ENCODE results near the gene AUH. TPM values are rescaled to one million over a fixed set of nuclear protein-coding genes. Genes with fewer than 3 reads are reported as not detected.

Gene AUH
- total RNA-seq, 1 donor from 2014 or later: 9.8 TPM

DNA sequence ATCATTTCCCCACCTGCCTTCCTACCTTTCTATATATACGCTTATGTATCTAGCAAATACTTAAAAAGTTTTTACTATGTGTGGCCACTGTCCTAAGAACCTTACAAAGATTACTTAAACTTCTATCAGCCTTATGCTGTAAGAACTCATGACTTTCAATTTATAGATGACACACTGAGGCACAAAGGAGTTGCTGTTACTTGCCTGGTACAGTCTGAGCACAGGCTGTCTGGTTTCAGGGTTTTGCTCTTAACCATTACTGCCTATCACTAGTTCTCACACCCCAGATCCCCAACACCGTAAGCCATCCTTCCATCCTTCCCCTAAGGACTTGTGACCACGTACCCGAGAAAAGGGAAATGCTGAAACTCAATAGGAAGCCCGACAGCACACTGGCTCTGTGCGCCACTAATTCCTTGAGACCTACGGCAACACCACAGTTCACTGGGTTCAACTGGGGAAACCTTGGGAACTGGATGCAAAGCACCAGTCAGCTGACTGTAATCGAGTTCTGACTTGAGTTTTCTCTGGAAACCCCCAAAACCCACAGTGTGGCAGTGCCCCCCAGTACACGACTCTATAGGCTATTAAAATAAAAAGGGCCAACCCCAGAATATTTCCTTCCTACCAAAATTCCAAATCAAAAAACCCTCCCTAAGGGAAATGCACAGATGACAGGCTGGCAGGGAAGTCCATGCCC is 56.0 kb downstream of the AUH start:
- Mint-ChIP-seq H3K27ac (ENCODE audit: unreplicated experiment) (no peak overlapping the region), H3K4me3 (ENCODE audit: unreplicated experiment) (no peak overlapping the region), H3K4me1 (ENCODE audit: low read depth, unreplicated experiment) (peaks cover 5% of the 10 kb centered on the region), H3K9me3 (ENCODE audit: unreplicated experiment) (no peaks in the 10 kb centered on the region), H3K27me3 (ENCODE audit: low read depth, unreplicated experiment) (no peaks in the 10 kb centered on the region), H3K36me3 (ENCODE audit: low read depth, unreplicated experiment) (no peaks in the 10 kb centered on the region)
- Histone ChIP-seq H3K9me3 (ENCODE audit: insufficient read depth, low read depth, low read length) (no peaks in the 10 kb centered on the region), H3K27ac (ENCODE audit: low read depth, low read length) (no peak overlapping the region), H3K9ac (ENCODE audit: low read length) (no peak overlapping the region), H3K79me2 (ENCODE audit: insufficient read depth, low read length) (no peaks in the 10 kb centered on the region), H3K27me3 (ENCODE audit: insufficient read depth, low read length) (no peaks in the 10 kb centered on the region), H4K20me1 (ENCODE audit: insufficient read depth, low read length) (no peaks in the 10 kb centered on the region), H3K36me3 (ENCODE audit: insufficient read depth, low read length) (no peaks in the 10 kb centered on the region), H3K4me3 (ENCODE audit: insufficient read depth, low read depth, low read length) (no peak overlapping the region), H3K4me1 (ENCODE audit: insufficient read depth, low read length) (peaks cover 11% of the 10 kb centered on the region), H3K4me2 (ENCODE audit: low read length) (no peak overlapping the region), H2AFZ (ENCODE audit: low read depth, low read length) (no peak overlapping the region)
- TF ChIP-seq, protein P1, sequence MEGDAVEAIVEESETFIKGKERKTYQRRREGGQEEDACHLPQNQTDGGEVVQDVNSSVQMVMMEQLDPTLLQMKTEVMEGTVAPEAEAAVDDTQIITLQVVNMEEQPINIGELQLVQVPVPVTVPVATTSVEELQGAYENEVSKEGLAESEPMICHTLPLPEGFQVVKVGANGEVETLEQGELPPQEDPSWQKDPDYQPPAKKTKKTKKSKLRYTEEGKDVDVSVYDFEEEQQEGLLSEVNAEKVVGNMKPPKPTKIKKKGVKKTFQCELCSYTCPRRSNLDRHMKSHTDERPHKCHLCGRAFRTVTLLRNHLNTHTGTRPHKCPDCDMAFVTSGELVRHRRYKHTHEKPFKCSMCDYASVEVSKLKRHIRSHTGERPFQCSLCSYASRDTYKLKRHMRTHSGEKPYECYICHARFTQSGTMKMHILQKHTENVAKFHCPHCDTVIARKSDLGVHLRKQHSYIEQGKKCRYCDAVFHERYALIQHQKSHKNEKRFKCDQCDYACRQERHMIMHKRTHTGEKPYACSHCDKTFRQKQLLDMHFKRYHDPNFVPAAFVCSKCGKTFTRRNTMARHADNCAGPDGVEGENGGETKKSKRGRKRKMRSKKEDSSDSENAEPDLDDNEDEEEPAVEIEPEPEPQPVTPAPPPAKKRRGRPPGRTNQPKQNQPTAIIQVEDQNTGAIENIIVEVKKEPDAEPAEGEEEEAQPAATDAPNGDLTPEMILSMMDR (IDR thresholded peaks at IDR 0.05; ENCODE audit: insufficient read depth, low read depth, low read length): no peak
- no peak for TF ChIP-seq EZH2 (IDR thresholded peaks at IDR 0.05; ENCODE audit: insufficient read depth, low read length)
- no peak for DNase-seq (ENCODE audit: low read depth)
- no peak for FAIRE-seq

DNA sequence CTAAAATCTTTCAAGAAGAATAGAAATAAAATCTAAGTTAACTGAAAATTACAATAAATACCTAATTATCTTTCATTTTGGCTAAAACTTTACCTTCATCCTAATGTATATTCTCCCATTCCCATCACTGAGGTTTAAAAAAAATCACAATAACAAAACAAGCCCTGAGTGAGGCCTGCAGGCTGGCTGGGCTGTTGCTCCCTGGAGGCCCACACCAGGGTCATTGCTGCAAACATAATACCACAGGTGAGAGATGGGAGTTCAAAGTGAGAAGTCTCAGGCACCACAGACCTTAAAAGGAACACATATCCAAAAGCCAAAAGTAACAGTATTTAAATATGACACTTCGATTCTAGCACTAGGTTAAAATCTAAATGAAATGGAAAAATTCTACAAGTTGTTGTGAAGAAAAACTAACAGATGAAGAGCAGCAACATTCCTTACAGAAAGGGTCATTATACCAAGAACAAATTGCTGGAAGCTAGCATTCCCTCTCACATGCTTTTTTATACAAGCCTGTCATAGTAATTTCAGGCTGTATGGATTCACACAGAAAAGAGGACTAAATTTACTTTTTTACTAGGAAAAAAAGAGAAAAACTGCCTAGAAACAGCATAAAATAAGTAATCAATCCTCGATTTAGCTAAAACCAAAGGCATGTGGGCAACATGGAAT is 57.8 kb downstream of the AUH start:
- Mint-ChIP-seq H3K27me3 (ENCODE audit: low read depth, unreplicated experiment) (no peaks in the 10 kb centered on the region), H3K36me3 (ENCODE audit: low read depth, unreplicated experiment) (no peaks in the 10 kb centered on the region), H3K4me1 (ENCODE audit: low read depth, unreplicated experiment) (peaks cover 5% of the 10 kb centered on the region), H3K9me3 (ENCODE audit: unreplicated experiment) (no peaks in the 10 kb centered on the region), H3K27ac (ENCODE audit: unreplicated experiment) (no peak overlapping the region), H3K4me3 (ENCODE audit: unreplicated experiment) (no peak overlapping the region)
- Histone ChIP-seq H4K20me1 (ENCODE audit: insufficient read depth, low read length) (no peaks in the 10 kb centered on the region), H3K27ac (ENCODE audit: low read depth, low read length) (no peak overlapping the region), H3K4me2 (ENCODE audit: low read length) (no peak overlapping the region), H2AFZ (ENCODE audit: low read depth, low read length) (no peak overlapping the region), H3K4me3 (ENCODE audit: insufficient read depth, low read depth, low read length) (no peak overlapping the region), H3K9ac (ENCODE audit: low read length) (no peak overlapping the region), H3K4me1 (ENCODE audit: insufficient read depth, low read length) (peaks cover 11% of the 10 kb centered on the region), H3K9me3 (ENCODE audit: insufficient read depth, low read depth, low read length) (no peaks in the 10 kb centered on the region), H3K79me2 (ENCODE audit: insufficient read depth, low read length) (no peaks in the 10 kb centered on the region), H3K36me3 (ENCODE audit: insufficient read depth, low read length) (no peaks in the 10 kb centered on the region), H3K27me3 (ENCODE audit: insufficient read depth, low read length) (no peaks in the 10 kb centered on the region)
- DNase-seq (ENCODE audit: low read depth): no peak
- no peak for FAIRE-seq
- TF ChIP-seq EZH2 (IDR thresholded peaks at IDR 0.05; ENCODE audit: insufficient read depth, low read length): no peak
- TF ChIP-seq, protein P1 (IDR thresholded peaks at IDR 0.05; ENCODE audit: insufficient read depth, low read depth, low read length): no peak

DNA sequence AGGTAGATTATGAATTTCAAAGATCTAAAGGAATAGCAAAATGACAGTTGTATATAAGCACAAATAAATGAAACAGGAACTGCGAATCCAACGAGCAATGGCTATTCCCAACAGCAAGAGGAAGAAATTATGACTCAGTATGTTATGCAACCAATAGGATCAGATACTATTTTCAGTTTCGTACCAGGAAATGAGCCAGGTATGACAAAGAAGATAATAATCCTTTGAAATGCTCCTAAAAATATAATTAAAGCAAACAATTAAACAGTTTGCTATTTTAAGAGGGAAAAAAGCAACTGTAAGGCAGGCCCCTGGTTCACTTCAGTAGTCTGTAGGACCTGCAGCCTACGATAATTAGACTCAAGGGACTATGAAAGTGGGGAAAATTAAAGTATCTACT is 58.9 kb downstream of the AUH start:
- H3K4me1 ChIP-seq (ENCODE audit: insufficient read depth, low read length): peaks cover 11% of the 10 kb centered on the region
- no peak overlapping the region for H2AFZ ChIP-seq (ENCODE audit: low read depth, low read length)
- H3K36me3 Mint-ChIP-seq (ENCODE audit: low read depth, unreplicated experiment): no peaks in the 10 kb centered on the region

More for the DNA sequence above, 58.9 kb downstream of the AUH start:
- H3K9me3 Mint-ChIP-seq (ENCODE audit: unreplicated experiment): no peaks in the 10 kb centered on the region
- H3K27me3 Mint-ChIP-seq (ENCODE audit: low read depth, unreplicated experiment): no peaks in the 10 kb centered on the region
- no peak overlapping the region for H3K4me3 ChIP-seq (ENCODE audit: insufficient read depth, low read depth, low read length)
- H3K4me1 Mint-ChIP-seq (ENCODE audit: low read depth, unreplicated experiment): peaks cover 5% of the 10 kb centered on the region
- H3K9ac ChIP-seq (ENCODE audit: low read length): no peak overlapping the region
- H3K27ac Mint-ChIP-seq (ENCODE audit: unreplicated experiment): no peak overlapping the region
- peak overlapping the region; percentile 42 for H3K27ac ChIP-seq (ENCODE audit: low read depth, low read length)
- peak overlapping the region; percentile 68 for H3K4me2 ChIP-seq (ENCODE audit: low read length)
- no peaks in the 10 kb centered on the region for H4K20me1 ChIP-seq (ENCODE audit: insufficient read depth, low read length)
- no peak for TF ChIP-seq EZH2 (IDR thresholded peaks at IDR 0.05; ENCODE audit: insufficient read depth, low read length)
- TF ChIP-seq, protein P1 (IDR thresholded peaks at IDR 0.05; ENCODE audit: insufficient read depth, low read depth, low read length): no peak
- H3K4me3 Mint-ChIP-seq (ENCODE audit: unreplicated experiment): no peak overlapping the region
- H3K79me2 ChIP-seq (ENCODE audit: insufficient read depth, low read length): no peaks in the 10 kb centered on the region
- H3K36me3 ChIP-seq (ENCODE audit: insufficient read depth, low read length): no peaks in the 10 kb centered on the region
- FAIRE-seq (peak; percentile 95), DNase-seq (ENCODE audit: low read depth) (peak; percentile 88)
- no peaks in the 10 kb centered on the region for H3K9me3 ChIP-seq (ENCODE audit: insufficient read depth, low read depth, low read length)
- no peaks in the 10 kb centered on the region for H3K27me3 ChIP-seq (ENCODE audit: insufficient read depth, low read length)
